Thyroid gland (tissue), 4 donors: ENCODE measurements around the gene TRAF7. TPM values are rescaled to one million over a fixed set of nuclear protein-coding genes. Genes with fewer than 3 reads are reported as not detected.

Experiments used
- DNase-seq, 2 donors: peaks; one replicate each; pipeline ENCODE4 v3.0.0-alpha.2; 2019
- H3K27ac ChIP-seq, 3 donors: fragments of 200-600 bp; sonication (generic); 1 replicate in 2 of 3; 2 replicates in 1 of 3; pipeline ENCODE4 v1.5.1; 2016 to 2019; ENCODE audit warnings: mild to moderate bottlenecking in 1 of 3, moderate library complexity in 1 of 3
- H3K27me3 ChIP-seq: fragments of 200-600 bp; sonication (generic); one replicate; pipeline ENCODE4 v1.5.1; 2019
- H3K36me3 ChIP-seq, 2 donors: fragments of 200-600 bp; sonication (generic); one replicate each; pipeline ENCODE4 v1.5.1; 2016 to 2019
- H3K4me1 ChIP-seq, 2 donors: fragments of 200-600 bp; sonication (generic); one replicate each; pipeline ENCODE4 v1.5.1; 2017 to 2019
- H3K4me3 ChIP-seq, 3 donors: fragments of 200-600 bp; sonication (generic); replicated peaks in 1 of 3; 1 replicate in 2 of 3; 2 replicates in 1 of 3; pipeline ENCODE4 v1.5.1; 2016; ENCODE audit warnings: mild to moderate bottlenecking in 1 of 3
- H3K9me3 ChIP-seq: fragments of 200-600 bp; sonication (generic); one replicate; pipeline ENCODE4 v1.5.1; 2017
- POLR2A ChIP-seq, 2 donors: fragments of 450-650 bp; IDR thresholded peaks; one replicate each; pipeline ENCODE4 v1.6.1; 2017; ENCODE audit warnings: antibody characterized with exemption in 2 of 2, mild to moderate bottlenecking in 2 of 2, moderate library complexity in 1 of 2
- WGBS, 2 donors: methylation state at CpG; one replicate each; pipeline ENCODE4 v1.1.5; 2017; 5-methylcytosine and 5-hydroxymethylcytosine counted together
- intact Hi-C: fragments of 100-400 bp; cut with DNase I; formaldehyde crosslinking; loops from one replicate; pipeline ENCODE4 v1.15.1; 2023
- total RNA-seq, 4 donors: library from RNA; depleted of rRNA; stranded (reverse); fragments of >200 nt; gene quantifications; one replicate each; pipeline ENCODE4 v1.2.3, GENCODE V29; 2016
- TF ChIP-seq, protein P1 (sequence below), 6 experiments: fragments of 200-600 bp in 3 of 6; fragments of 450-650 bp in 3 of 6; sonication (generic) in 3 of 6; IDR thresholded peaks; one replicate each; pipeline ENCODE4 v1.5.1; 2016 to 2019; ENCODE audit warnings: antibody characterized with exemption in 6 of 6, mild to moderate bottlenecking in 2 of 6, inconsistent platforms in 1 of 6, moderate library complexity in 1 of 6

Gene TRAF7
- total RNA-seq, 4 donors from 2014 or later: 27.7 to 51.9 (median 41.5) TPM

DNA sequence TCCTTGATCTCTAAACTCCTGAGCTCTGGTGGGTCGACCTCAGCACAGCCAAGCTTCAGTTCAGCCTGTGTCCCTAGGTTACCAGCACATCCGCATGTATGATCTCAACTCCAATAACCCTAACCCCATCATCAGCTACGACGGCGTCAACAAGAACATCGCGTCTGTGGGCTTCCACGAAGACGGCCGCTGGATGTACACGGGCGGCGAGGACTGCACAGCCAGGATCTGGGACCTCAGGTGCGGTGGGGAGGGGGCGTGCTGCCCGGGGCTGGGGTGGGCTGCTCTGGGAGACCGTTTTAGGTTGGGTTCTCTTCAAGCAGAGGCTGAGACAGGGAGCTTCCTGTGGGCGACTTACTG is 50.8 kb downstream of the TRAF7 start:
- DNase-seq: no peak
- no peak for TF ChIP-seq POLR2A (IDR thresholded peaks at IDR 0.05)
- intact Hi-C loops: no loop called here
- peak overlapping the region in 2 of 3 donors; percentile 75 to 92 for H3K4me3 ChIP-seq
- H3K9me3 ChIP-seq: no peaks in the 10 kb centered on the region
- H3K27me3 ChIP-seq: no peaks in the 10 kb centered on the region
- peak overlapping the region in 2 of 3 donors; percentile 99 for H3K27ac ChIP-seq
- 86 to 89% methylated on average over 16 to 18 of the region's 18 CpGs for WGBS, 2 donors
- peaks cover 13 to 14% of the 10 kb centered on the region in 2 donors for H3K4me1 ChIP-seq
- peaks cover 17 to 20% of the 10 kb centered on the region in 2 donors for H3K36me3 ChIP-seq

DNA sequence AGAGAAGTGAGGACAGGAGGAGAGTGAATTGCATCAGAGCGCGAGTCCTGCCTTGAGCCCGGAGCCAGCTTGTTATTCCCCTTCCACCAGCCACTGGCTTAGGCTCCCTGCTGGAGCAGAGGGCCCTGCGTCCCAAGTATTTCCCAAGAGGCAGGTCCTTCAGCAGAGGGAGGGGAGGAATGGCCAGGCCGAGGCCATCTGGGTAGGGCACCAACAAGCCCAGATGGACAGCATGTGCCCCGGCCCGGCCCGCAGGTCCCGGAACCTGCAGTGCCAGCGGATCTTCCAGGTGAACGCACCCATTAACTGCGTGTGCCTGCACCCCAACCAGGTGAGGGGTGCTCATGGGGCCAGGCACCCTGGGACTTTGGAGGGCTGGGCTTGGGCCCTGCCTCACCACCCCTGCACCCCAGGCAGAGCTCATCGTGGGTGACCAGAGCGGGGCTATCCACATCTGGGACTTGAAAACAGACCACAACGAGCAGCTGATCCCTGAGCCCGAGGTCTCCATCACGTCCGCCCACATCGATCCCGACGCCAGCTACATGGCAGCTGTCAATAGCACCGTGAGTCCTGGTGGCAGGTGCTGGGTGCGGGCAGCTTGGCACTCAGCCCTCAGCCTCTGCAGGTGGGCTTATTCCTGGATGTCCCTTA is 51.3 kb downstream of the TRAF7 start:
- WGBS, 2 donors: 96 to 100% methylated on average over 3 to 12 of the region's 23 CpGs
- H3K27ac ChIP-seq: no peak overlapping the region
- peaks cover 14 to 18% of the 10 kb centered on the region in 2 donors for H3K4me1 ChIP-seq
- peaks cover 17 to 20% of the 10 kb centered on the region in 2 donors for H3K36me3 ChIP-seq
- intact Hi-C loops: no loop called here
- no peaks in the 10 kb centered on the region for H3K9me3 ChIP-seq
- DNase-seq: no peak
- H3K27me3 ChIP-seq: no peaks in the 10 kb centered on the region
- no peak for TF ChIP-seq POLR2A (IDR thresholded peaks at IDR 0.05)
- TF ChIP-seq, protein P1, sequence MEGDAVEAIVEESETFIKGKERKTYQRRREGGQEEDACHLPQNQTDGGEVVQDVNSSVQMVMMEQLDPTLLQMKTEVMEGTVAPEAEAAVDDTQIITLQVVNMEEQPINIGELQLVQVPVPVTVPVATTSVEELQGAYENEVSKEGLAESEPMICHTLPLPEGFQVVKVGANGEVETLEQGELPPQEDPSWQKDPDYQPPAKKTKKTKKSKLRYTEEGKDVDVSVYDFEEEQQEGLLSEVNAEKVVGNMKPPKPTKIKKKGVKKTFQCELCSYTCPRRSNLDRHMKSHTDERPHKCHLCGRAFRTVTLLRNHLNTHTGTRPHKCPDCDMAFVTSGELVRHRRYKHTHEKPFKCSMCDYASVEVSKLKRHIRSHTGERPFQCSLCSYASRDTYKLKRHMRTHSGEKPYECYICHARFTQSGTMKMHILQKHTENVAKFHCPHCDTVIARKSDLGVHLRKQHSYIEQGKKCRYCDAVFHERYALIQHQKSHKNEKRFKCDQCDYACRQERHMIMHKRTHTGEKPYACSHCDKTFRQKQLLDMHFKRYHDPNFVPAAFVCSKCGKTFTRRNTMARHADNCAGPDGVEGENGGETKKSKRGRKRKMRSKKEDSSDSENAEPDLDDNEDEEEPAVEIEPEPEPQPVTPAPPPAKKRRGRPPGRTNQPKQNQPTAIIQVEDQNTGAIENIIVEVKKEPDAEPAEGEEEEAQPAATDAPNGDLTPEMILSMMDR (IDR thresholded peaks at IDR 0.05): no peak
- H3K4me3 ChIP-seq: no peak overlapping the region

DNA sequence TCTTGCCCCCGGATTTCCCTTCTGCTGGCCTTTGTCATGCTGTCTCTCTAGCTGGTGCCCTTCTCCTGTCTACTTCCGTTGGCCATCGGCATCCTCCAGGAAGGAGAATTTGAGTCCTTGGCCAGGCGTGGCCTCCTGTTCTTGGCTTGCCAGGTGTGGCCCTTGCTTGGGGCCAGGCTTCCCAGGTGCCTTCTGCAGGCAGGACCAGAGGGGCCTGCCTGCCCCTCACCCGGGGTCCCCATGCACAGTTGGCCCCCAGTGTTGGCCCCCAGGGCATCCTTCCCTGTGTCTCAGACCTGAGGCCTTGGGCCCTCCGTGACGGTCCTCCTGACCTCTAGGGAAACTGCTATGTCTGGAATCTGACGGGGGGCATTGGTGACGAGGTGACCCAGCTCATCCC is 52.3 kb downstream of the TRAF7 start:
- no peak overlapping the region for H3K4me3 ChIP-seq
- peaks cover 23 to 27% of the 10 kb centered on the region in 2 donors for H3K4me1 ChIP-seq
- peaks cover 17 to 20% of the 10 kb centered on the region in 2 donors for H3K36me3 ChIP-seq
- TF ChIP-seq, protein P1 (IDR thresholded peaks at IDR 0.05): no peak
- no peak for TF ChIP-seq POLR2A (IDR thresholded peaks at IDR 0.05)
- DNase-seq: no peak
- H3K9me3 ChIP-seq: no peaks in the 10 kb centered on the region
- 94 to 96% methylated on average over 5 to 6 of the region's 9 CpGs for WGBS, 2 donors
- intact Hi-C loops: no loop called here
- no peak overlapping the region for H3K27ac ChIP-seq
- H3K27me3 ChIP-seq: no peaks in the 10 kb centered on the region

DNA sequence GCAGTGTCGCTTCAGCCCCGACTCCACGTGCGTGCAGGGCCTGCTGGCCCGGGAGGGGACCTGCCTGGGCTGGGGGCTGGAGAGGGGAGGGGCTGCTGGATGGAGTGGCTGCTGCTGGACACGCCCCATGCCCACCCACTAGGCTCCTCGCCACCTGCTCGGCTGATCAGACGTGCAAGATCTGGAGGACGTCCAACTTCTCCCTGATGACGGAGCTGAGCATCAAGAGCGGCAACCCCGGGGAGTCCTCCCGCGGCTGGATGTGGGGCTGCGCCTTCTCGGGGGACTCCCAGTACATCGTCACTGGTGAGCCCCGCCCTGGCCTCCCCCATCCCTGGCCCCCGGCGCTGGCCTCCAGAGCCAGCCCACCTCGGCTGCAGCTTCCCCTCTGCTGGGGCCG is 52.7 kb downstream of the TRAF7 start:
- WGBS, 2 donors: 89 to 92% methylated on average over 16 to 18 of the region's 23 CpGs
- intact Hi-C loops: no loop called here
- Histone ChIP-seq H3K9me3 (no peaks in the 10 kb centered on the region), H3K4me3 (no peak overlapping the region), H3K27ac (no peak overlapping the region), H3K4me1 (peaks cover 27 to 32% of the 10 kb centered on the region in 2 donors), H3K27me3 (no peaks in the 10 kb centered on the region), H3K36me3 (peaks cover 17 to 20% of the 10 kb centered on the region in 2 donors)
- TF ChIP-seq POLR2A (IDR thresholded peaks at IDR 0.05): no peak
- TF ChIP-seq, protein P1 (IDR thresholded peaks at IDR 0.05): no peak
- no peak for DNase-seq

DNA sequence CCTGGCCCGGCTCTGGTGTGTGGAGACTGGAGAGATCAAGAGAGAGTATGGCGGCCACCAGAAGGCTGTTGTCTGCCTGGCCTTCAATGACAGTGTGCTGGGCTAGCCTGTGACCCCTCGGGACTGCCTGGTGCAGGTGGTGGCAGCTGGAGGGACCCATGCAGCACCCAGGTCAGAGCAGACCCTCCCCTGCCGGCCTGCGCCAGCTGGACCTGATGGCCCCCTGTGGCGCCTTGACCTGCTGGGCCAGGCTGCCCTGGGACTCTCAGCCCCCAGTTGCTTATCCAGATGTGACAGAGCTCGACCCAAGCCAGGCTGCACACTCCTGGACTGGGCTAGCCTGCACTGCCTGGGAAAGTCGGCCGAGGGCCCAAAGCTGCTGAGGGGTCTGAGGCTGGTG is 53.2 kb downstream of the TRAF7 start:
- intact Hi-C loops: no loop called here
- Histone ChIP-seq H3K36me3 (peaks cover 17 to 20% of the 10 kb centered on the region in 2 donors), H3K4me3 (no peak overlapping the region), H3K9me3 (no peaks in the 10 kb centered on the region), H3K27me3 (no peaks in the 10 kb centered on the region), H3K4me1 (peaks cover 32 to 36% of the 10 kb centered on the region in 2 donors), H3K27ac (no peak overlapping the region)
- DNase-seq: no peak
- 95 to 100% methylated on average over 2 to 8 of the region's 9 CpGs for WGBS, 2 donors
- no peak for TF ChIP-seq POLR2A (IDR thresholded peaks at IDR 0.05)
- TF ChIP-seq, protein P1 (IDR thresholded peaks at IDR 0.05): no peak
